Hematopoietic multipotent progenitor cell (in vitro differentiated cells): ENCODE measurements around the gene TCEAL9. TPM values are rescaled to one million over a fixed set of nuclear protein-coding genes. Genes with fewer than 3 reads are reported as not detected.

Experiments
- small RNA-seq: library from RNA; depleted of rRNA; stranded (forward); fragments of <200 nt; gene quantifications from one replicate; pipeline ENCODE3, GENCODE V24; 2012
- total RNA-seq: library from RNA; depleted of rRNA; stranded (reverse); fragments of >200 nt; gene quantifications from one replicate; pipeline ENCODE4 v1.2.3, GENCODE V29; 2012

Gene TCEAL9
- total RNA-seq, 1 donor, result 4.0 TPM

Small RNA genes within 50 kb of the gene (small RNA-seq; reads per million reads assigned to genes)
- not detected for gene Z92846.1

Other genes with a start within 250 kb of the TCEAL9 start
- 19.1 TPM for gene BEX4, start 141.4 kb upstream of the TCEAL9 start, total RNA-seq
- 22.9 TPM for gene TCEAL8, start 101.4 kb upstream of the TCEAL9 start, total RNA-seq
- gene TCEAL5, start 79.8 kb upstream of the TCEAL9 start, total RNA-seq, result 0.27 TPM
- 41.7 TPM for gene BEX2, start 45.5 kb upstream of the TCEAL9 start, total RNA-seq
- 0.27 TPM for gene TCEAL7, start 26.3 kb upstream of the TCEAL9 start, total RNA-seq
- gene BEX3, start 20.0 kb downstream of the TCEAL9 start, total RNA-seq, result 61.1 TPM
- 0.27 TPM for gene RAB40A, start 163.0 kb downstream of the TCEAL9 start, total RNA-seq
- gene TCEAL4, start 229.0 kb downstream of the TCEAL9 start, total RNA-seq, result 6.5 TPM